ENCODE results near the gene RTN4RL2.
A peak's percentile ranks its signal among the peaks of the same experiment; 100 is the strongest.
"Not testable (repeated sequence)": the region's sequence is repeated elsewhere in the genome, so short reads cannot be mapped to it uniquely, and the experiment has no call there.

Gene RTN4RL2

DNA sequence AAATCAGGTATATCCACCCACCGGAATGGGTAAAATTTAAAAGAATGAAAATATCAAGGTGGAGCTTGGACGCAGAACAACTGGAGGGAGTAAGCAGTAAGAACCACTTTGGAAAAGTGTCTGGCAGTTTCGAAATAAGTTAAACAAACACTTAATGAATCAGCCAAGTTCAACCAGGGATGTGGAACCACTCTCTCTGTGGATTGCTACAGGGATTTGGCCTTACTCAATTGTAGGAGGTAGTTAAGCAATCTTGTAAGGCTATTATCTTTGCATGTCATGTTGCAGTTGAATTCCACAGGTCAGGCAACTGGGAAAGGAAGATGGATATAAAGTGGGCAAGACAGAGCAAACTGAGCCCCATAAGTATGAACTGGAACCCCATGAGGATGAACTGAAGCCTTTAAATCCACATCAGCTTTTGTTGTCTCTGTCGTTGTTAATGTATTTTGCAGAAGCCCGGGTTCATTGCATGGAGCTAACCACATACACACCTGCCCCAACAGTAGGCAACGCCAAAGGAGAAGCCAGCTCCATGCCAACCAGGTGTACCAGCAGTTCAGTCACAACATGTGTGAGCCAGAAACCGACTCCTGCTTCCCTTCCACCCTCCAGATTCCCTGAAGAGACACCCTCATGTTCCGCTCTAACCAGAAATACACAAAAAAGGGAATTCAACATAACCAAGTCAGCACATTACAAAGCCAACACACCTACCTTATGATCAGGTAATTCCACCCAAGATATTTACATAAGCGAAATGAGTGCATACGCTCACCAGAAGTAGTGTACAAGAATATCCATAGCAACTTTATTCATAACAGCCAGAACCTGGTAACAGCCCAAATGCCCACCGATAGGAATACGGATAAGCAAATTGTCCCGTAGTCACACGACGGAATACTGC, 25.4 kb upstream of the RTN4RL2 start:
- no peak for DNase-seq

DNA sequence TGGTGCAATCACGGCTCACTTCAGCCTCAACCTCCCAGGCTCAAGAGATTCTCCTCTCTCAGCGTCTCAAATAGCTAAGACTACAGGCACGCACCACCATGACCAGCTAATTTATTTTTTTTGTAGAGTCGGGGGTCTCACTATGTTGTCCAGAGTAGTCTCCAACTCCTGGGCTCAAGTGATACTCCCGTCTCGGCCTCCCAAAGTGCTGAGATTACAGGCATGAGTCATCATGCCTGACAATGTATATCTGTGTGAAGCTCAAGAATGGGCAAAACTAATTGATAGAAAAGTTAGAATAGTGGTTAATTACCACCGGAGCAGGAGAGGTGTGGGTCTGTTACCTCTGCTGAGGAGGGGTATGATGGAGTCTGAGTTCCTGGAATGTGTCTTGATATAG, 24.3 kb upstream of the RTN4RL2 start:
- no peak for DNase-seq

DNA sequence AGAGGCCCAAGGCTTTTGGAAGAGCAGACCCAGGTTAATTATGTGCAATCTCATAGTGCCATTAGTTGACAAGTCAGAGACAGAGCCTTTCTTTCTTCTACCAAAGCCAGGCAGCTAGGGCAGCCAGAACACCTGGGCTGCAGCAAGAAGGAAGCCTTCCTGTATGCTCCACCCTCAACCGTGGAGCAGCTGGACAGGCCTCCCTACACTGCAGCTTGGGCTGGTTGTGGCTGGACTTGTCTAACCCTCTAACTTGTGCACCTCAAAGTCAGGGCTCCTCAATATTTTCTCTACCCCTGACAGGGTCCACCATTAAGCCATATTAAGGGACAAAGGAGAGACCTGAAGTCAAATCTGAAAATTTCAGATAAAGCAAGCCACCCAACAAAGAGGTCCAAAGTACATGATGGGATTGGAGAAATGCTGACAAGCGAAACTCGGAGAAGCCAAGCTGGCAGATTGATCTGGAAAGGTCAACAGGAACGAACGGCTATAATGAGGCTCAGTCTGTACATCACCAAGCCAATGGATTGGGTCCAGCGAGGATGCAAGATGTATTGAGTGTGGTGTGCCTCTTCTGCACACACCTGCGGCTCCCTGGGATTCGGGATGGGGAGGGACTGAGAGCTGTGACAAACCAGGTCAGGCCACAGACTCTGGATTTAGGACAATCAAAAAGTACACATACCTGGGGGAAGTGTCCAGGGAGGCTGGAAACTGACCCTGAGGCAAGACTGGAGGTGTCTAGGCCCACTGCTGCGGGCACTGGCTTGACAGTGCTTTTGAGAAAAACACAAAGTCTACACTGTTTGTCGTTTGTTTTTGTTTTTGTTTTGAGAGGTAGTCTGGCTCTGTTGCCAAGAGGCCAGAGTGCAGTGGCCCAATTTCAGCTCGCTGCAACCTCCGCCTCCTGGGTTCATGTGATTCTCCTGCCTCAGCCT, 21.7 kb upstream of the RTN4RL2 start:
- no peak for DNase-seq

DNA sequence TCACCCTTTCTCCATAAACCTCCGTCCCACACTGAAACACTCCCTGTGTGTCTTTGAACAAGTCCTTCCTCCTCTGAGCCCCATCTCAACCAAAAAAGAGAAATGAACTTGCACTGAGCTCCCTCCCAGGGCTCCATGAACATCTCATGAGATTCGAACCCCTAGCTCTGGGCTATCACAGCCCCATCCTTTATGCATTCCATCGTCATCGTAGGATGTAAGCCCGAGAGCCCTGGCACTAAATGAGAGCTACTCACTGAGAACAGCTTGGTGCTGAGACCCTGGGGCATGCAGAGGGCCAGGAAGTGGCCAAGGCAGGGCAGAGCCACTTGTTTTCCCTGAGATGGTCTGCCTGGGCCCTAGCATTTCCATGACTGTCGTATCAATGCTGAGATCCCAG, 20.5 kb upstream of the RTN4RL2 start:
- DNase-seq, result no peak

DNA sequence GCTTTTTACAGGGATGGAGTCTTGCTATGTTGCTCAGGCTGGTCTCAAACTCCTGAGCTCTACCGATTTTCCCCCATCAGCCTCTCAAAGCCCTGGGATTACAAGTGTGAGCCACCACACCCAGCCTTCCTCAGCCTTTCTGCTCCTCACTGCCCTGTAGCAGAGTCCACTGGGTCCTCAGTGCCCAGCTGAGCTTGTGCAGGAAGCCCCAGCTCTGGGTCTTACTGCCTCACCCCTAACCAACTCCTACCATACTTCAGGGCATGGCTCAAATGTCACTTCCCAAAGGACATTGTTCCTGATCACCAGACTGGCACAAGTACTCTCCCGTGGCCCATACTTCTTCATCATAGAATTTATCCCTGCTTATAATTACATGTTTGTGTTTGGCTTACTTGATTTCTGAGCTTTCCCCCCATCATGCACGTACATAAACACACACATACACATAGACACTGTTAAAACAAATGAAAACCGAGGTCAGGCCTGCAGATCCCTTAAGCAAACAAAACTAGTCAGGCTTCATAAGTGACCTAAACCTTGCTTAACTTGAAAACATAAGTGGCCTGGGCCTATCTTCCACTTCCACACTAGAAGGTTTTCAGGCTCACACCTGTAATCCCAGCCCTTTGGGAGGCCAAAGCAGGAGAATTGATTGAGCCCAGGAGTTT, 19.4 kb upstream of the RTN4RL2 start:
- DNase-seq, result no peak

DNA sequence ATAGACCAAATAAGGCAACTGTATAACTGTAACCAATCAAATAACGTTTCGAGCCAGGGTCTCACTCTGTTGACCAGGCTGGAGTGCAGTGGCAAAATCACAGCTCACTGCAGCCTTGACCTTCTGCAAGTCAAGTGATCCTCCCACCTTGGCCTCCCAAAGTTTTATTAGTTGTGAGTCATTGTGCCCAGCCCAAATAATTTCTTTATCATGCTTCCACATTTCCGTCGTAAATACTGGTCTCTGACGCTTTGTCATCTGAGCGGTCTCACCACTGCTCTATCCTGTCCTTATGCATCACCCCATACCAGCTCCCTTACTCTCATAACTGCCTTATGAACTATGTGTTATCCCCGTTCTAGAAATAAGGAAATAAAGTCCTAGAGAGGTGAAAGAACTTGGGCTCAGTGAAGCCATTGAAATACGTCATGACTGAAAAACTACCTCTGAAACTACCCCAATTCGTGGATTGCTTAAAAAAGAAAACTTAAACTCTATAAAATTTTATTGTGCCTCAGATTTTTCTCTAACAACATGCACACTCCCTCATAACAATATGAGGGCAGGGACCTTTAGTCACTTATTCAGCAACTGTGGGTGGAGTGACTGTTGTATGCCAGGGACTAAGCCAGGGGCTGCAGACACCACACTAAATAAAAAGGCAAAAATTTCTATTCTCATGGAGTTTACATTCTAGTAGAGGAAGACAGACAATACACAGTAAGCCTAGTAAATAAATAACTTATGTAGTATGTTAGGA, 15.8 kb upstream of the RTN4RL2 start:
- no peak for DNase-seq

DNA sequence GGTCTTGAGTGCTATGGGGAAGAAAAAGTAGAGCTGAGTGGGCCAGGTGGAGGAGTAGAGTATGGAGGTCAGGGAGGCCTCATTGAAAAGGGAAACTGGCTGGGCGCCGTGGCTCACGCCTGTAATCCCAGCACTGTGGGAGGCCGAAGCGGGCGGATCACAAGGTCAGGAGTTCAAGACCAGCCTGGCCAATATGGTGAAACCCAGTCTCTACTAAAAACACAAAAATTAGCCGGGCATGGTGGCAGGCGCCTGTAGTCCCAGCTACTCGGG, 15.3 kb upstream of the RTN4RL2 start:
- not testable (repeated sequence) for DNase-seq

DNA sequence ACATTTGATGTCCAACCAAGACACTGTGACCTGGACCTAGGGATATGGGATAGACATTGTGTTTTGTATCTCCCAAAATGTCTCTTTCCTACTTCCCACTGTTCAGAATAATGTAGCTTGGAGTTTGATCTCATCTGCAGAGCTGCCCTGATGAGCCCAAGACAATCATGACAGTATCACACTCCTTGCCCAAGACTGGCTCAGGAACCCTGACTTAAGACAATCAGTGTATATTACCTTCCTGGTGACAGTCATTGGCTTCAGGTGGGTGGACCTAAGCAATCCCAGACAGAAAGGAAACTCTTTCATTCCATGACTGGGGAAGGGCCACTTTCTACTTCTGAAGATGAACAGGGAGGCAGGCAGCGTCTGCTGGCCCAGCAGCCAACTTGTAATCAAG, 14.3 kb upstream of the RTN4RL2 start:
- DNase-seq, result no peak

DNA sequence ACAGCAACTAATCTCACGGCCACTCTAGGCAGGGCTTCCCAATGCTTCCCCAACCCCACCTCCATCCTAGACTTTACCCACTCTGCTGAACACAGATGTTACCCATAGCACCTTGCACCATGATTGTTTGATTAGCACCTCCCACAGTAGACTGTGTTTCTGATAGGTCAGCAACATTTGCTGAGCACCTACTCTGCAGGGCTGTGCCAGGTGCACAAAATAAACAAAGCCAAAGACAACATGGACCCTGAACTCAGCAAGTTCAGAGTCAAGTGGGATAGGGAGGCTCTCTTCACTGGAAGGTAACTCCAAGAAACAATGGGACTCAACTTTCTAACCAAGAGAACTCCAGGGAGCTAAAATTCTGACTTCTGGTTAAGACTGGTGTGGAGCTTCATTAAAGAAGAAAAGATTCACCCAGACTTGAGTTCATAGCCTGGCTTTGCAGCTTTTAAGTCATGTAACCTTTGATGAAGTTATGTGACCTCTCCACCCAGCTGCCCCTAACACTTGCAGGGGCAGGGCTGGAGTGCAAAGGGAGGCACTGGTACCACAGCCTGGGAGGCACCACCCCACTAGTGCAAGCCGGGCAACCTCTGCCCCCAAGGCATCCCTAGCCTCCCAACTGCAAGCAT, 6.7 kb upstream of the RTN4RL2 start:
- no peak for DNase-seq

DNA sequence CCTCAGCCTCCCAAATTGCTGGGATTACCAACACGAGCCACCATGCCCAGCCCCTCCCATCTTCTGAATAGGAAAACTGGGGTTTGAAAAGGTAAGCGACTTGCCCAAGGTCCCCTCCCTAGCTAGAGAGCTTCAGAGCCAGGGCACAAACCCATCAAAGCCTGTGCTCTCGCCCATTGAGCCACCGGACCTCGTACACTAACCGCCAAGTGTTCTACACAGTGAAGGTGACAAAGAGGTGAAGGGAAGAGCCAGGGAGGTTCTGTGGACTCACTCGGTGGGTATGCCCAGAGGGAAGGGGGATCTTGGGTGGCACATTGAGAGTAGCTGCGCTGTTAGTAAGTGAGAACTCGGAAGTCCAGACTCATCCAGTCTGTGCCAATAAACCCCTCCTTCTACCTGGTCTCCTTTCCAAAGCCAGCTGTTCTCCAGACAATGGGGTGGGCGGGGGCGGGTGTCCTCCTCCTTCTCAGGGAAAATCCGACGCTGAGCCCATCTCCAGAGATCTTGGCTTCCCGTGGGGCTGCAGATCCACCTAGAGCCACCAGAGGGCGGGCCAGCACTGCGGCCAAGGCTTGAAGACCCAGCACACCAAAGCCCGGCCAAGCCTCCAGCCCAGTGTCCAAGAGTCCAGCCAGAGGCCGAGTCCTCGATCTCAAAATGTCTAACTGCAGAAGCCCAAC, 3.2 kb upstream of the RTN4RL2 start:
- DNase-seq, result peak; percentile 76

DNA sequence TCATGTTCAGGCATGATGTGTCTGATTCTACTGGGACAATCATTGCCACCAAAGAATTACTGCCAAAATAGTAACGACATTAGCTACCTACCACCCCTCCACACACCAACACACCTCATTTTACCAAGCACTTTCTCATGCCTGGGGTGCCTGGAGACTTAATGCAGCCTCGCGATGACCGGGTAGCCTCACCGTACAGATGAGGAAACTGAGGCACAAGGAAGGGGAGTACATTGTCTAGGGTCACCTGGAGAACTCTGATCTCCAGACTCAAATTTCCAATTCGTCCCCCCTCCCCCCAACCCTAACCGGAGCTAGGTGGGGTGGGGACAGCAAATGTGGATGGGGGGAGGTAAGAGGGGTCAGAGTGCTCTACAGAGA, 2.7 kb upstream of the RTN4RL2 start:
- DNase-seq, result no peak

DNA sequence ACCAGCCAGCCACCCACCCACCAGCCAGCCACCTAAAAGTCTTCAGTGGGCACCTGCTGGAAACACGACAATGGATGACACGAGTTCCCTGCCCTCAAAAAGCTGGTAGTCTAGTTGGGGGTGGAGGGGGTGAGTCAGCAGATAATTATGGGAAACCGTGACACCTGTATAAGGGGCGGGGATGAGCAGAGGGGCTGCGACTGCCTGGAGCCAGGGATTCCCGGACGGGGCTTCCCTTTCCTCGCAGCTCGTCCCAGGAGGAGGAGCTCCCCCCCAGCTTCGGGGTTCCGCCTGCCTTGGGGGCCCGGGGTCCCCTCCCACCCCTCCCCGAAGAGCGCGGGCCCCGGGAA, 2.3 kb upstream of the RTN4RL2 start:
- DNase-seq, result no peak

DNA sequence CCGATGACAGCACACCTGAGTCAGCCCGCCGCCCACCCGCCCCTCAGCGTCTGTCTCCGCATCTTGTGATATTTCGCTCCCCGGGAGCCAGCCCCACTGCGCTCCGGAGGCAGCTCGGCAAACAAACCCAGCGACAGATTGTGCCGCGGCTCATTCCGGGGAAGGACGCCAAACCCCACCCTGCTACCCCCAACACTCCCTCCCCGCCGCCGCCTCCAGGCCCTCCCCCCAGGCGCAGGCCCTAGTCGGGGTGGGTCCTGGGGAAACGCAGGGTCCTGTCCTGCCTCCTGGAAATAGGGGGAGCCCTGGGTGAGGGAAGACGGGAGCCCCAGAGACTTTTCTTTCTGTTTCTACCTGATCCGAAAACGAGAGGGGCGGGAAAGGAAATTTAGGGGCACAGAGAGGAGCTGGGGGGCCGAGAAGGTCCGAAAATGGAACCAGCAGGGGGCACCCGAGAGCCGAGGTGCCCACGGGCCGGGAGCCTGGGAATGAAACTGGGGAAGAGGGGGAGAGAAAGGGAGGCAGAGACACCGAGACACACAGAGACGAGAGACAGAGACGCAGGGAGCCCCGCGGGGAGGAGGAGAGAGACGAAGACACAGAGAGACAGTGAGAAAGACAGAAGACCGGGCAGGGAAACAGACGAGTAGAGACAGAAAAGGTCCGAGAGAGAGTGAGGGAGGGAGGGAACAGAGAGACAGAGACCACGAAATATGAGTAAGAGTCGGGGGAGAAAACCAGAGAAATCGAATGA, 1.7 kb upstream of the RTN4RL2 start:
- peak; percentile 56 for DNase-seq

DNA sequence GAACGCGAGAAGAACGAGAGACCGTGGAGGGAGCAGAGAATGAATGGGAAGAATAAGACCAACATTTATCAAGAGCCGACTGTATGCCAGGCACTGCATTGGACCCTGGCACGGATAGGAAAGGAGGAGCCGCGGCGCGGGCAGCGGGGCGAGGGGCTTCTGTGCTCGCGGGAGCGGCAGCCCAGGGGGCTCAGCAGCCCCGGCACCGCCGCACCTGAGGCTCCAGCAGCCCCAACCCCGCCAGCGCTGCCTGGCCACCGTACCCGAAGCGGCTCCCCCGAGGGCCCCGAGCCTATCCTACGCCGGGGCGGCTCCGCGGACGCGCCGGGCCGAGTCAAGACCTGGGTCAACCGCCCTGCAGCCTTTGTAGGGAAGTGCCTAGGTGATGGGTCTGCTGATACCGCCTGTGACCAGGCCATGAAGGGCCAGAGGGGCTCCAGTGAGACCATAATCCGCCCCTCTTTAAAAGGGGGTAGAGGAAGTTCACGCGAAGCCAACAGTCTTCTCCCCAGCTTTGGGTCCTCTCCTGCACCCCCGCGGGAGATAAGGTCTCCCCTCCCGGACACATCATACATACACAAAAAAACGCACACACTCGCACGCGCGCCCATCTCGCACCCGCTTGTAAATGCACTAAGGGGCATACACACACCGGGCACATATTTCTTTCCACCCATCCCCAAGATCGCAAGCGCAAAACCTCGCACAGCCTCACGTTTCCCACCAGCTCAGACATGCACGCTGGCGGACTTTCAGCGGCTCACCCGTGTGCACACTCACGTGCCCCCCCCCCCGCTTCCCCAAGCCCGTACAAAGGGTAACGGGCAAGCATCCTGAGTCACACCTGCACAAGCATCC, 935 bp upstream of the RTN4RL2 start:
- DNase-seq, result no peak

DNA sequence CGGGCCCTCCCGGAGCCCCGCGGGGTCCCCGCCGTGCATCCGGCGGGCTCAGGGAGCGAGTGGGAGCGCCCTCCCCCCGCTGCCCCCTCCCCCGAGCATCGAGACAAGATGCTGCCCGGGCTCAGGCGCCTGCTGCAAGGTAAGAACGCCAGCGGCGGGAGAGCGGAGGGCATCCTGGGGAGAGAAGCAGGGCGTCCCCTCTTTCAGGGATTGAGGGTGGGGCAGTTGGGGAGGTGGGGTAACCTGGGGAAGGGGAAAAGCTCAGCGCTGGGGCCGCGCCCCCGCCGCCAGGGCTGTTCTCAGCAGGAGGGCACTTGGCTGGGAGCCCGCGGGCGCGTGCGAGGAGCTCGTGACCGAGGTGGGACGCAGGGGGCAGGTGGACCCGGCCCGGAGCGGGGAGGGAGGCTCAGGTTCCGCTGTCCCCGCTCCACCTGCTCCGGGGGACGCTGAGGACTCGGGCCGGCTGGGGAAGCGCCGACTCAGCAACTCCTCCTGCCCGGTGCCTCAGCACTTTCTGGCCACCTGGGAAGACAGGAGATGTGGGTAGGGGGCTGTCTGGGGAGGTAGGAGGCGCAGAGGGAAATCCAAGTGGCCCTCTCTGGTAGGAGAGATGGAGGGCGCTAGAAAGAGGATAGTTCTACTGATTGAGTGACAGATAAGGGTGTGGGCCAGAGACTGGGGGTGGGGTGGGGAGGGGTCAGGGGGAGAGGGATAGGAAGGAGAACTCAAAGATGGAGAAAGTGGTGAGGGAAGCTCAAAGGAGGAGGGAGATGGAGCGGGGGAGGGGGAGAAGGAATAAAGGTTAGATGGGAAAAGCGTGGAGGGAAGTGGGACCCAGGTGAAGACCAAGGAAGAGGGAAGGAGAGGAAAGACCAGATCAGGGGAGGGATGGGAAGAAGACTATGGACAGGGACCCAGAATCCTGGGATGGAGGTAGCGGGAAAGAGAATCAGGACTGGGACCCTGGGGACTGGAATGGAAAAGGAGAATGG, 726 bp downstream of the RTN4RL2 start:
- DNase-seq, result peak; percentile 57

DNA sequence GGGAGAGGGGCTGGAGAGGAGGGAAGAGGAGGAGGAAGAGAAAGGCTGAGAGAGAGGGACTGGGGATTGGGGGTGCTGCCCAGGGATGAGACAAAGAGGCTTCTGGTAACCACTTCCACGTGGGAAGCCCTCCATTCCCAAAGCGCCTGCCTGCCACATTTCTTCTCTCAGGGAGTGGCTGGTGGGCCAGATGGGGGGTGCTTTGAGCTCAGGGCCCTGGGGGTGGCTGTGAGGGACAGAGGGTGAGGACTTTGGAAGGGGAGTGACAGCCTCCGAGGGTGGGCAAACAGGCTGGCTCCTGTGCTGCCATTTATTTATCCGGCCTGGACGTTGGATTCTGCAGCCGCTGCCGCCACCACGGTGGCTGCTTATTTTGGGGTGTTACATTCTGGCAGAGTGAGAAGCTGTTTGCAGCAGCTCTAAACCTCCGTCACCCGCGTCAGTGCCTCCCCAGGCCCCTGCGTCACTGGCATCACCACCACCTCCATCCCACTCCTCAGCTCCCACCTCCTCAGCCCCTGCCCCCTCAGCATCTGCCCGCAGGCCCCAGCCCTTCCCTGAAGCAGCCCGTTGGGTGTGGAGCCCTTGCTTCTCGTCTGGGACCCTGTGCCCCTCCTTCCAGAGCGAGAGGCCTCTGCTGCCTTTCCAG, 1.6 kb downstream of the RTN4RL2 start:
- no peak for DNase-seq

DNA sequence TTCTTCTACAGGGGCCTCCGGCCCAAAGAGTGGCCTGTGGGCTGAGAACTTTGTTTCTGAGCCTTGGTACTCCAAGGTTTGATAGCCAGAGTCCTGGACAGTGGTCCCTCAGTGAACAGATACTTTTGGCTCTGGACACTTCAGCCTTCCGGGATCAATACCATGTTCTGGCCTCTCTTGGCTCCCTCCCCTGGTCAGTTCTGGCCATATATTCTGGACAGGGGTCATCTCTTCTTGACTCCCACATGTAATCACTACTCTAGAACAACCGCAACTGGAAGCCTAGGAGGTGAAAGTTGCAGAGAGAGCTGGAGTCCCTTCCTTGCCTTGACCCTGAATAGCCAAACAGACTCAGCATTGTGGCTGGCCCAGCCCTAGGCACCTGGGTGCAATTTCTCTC, 2.3 kb downstream of the RTN4RL2 start:
- DNase-seq, result no peak

Measured in COR-L47 (cell line).